ENCODE data around the gene ZDHHC20. TPM values are rescaled to one million over a fixed set of nuclear protein-coding genes. Genes with fewer than 3 reads are reported as not detected.

ZDHHC20 gene
- total and polyA plus RNA-seq, 2 experiments from 2014 or later: 25.2 to 132 TPM

- Histone ChIP-seq H3K27ac (no peak overlapping the region), H3K4me3 (no peak overlapping the region), H3K4me1 (ENCODE audit: insufficient read depth) (no peaks in the 10 kb centered on the region), H2AFZ (no peak overlapping the region), H3K9me3 (ENCODE audit: low read depth) (no peaks in the 10 kb centered on the region), H3K9me2 (replicated peaks; ENCODE audit: insufficient read depth) (no peaks in the 10 kb centered on the region), H3K27me3 (no peaks in the 10 kb centered on the region), H3K79me2 (no peaks in the 10 kb centered on the region), H4K20me1 (ENCODE audit: insufficient read depth, poor library complexity, severe bottlenecking) (no peaks in the 10 kb centered on the region), H3K4me2 (no peak overlapping the region), H3K36me3 (replicated peaks; ENCODE audit: insufficient read depth, low read depth) (no peaks in the 10 kb centered on the region)
- DNase-seq (ENCODE audit: low spot score): no peak
- WGBS (ENCODE audit: low lambda C conversion rate, missing lambda C conversion rate): 88% methylated on average over 7 of the region's 7 CpGs
- TF ChIP-seq EZH2 (IDR thresholded peaks at IDR 0.05; ENCODE audit: borderline replicate concordance) (no peak), CTCF (IDR thresholded peaks at IDR 0.05; ENCODE audit: poor library complexity) (no peak), EZH2phosphoT487 (IDR thresholded peaks at IDR 0.05; ENCODE audit: low read depth, severe bottlenecking, unreplicated experiment) (no peak)
These were observed 94.7 kb downstream of the ZDHHC20 start for GRCh38 chr13:21364357-21364756.

GRCh38 chr13:21362741-21363140 lies 96.4 kb downstream of the ZDHHC20 start:
- Histone ChIP-seq H3K79me2 (no peaks in the 10 kb centered on the region), H3K36me3 (replicated peaks; ENCODE audit: insufficient read depth, low read depth) (no peaks in the 10 kb centered on the region), H3K27ac (no peak overlapping the region), H3K4me3 (no peak overlapping the region), H3K9me2 (replicated peaks; ENCODE audit: insufficient read depth) (no peaks in the 10 kb centered on the region), H3K4me2 (no peak overlapping the region), H2AFZ (no peak overlapping the region), H3K4me1 (ENCODE audit: insufficient read depth) (no peaks in the 10 kb centered on the region), H3K27me3 (no peaks in the 10 kb centered on the region), H3K9me3 (ENCODE audit: low read depth) (no peaks in the 10 kb centered on the region), H4K20me1 (ENCODE audit: insufficient read depth, poor library complexity, severe bottlenecking) (no peaks in the 10 kb centered on the region)
- 98% methylated on average over 4 of the region's 4 CpGs for WGBS (ENCODE audit: low lambda C conversion rate, missing lambda C conversion rate)
- DNase-seq (ENCODE audit: low spot score): no peak
- no peak for TF ChIP-seq EZH2phosphoT487 (IDR thresholded peaks at IDR 0.05; ENCODE audit: low read depth, severe bottlenecking, unreplicated experiment)
- TF ChIP-seq EZH2 (IDR thresholded peaks at IDR 0.05; ENCODE audit: borderline replicate concordance): no peak
- no peak for TF ChIP-seq CTCF (IDR thresholded peaks at IDR 0.05; ENCODE audit: poor library complexity)

- Histone ChIP-seq H3K36me3 (replicated peaks; ENCODE audit: insufficient read depth, low read depth) (no peaks in the 10 kb centered on the region), H2AFZ (no peak overlapping the region), H3K9me2 (replicated peaks; ENCODE audit: insufficient read depth) (no peaks in the 10 kb centered on the region), H3K27me3 (no peaks in the 10 kb centered on the region), H3K9me3 (ENCODE audit: low read depth) (no peaks in the 10 kb centered on the region), H3K4me2 (no peak overlapping the region), H3K4me1 (ENCODE audit: insufficient read depth) (no peaks in the 10 kb centered on the region), H3K79me2 (no peaks in the 10 kb centered on the region), H4K20me1 (ENCODE audit: insufficient read depth, poor library complexity, severe bottlenecking) (no peaks in the 10 kb centered on the region), H3K4me3 (no peak overlapping the region), H3K27ac (no peak overlapping the region)
- no peak for DNase-seq (ENCODE audit: low spot score)
- WGBS (ENCODE audit: low lambda C conversion rate, missing lambda C conversion rate): 69% methylated on average over 3 of the region's 3 CpGs
- TF ChIP-seq EZH2phosphoT487 (IDR thresholded peaks at IDR 0.05; ENCODE audit: low read depth, severe bottlenecking, unreplicated experiment): no peak
- no peak for TF ChIP-seq CTCF (IDR thresholded peaks at IDR 0.05; ENCODE audit: poor library complexity)
- TF ChIP-seq EZH2 (IDR thresholded peaks at IDR 0.05; ENCODE audit: borderline replicate concordance): no peak
These were observed 97.4 kb downstream of the ZDHHC20 start for GRCh38 chr13:21361706-21362105.

GRCh38 chr13:21361123-21361522 lies 98.0 kb downstream of the ZDHHC20 start:
- Histone ChIP-seq H3K27ac (no peak overlapping the region), H3K36me3 (replicated peaks; ENCODE audit: insufficient read depth, low read depth) (no peaks in the 10 kb centered on the region), H4K20me1 (ENCODE audit: insufficient read depth, poor library complexity, severe bottlenecking) (no peaks in the 10 kb centered on the region), H3K79me2 (no peaks in the 10 kb centered on the region), H3K4me1 (ENCODE audit: insufficient read depth) (no peaks in the 10 kb centered on the region), H3K9me3 (ENCODE audit: low read depth) (no peaks in the 10 kb centered on the region), H3K4me2 (no peak overlapping the region), H3K9me2 (replicated peaks; ENCODE audit: insufficient read depth) (no peaks in the 10 kb centered on the region), H2AFZ (no peak overlapping the region), H3K27me3 (no peaks in the 10 kb centered on the region), H3K4me3 (no peak overlapping the region)
- no peak for TF ChIP-seq EZH2phosphoT487 (IDR thresholded peaks at IDR 0.05; ENCODE audit: low read depth, severe bottlenecking, unreplicated experiment)
- no peak for TF ChIP-seq CTCF (IDR thresholded peaks at IDR 0.05; ENCODE audit: poor library complexity)
- no peak for DNase-seq (ENCODE audit: low spot score)
- WGBS (ENCODE audit: low lambda C conversion rate, missing lambda C conversion rate): 82% methylated on average over 7 of the region's 7 CpGs
